ENCODE data around the gene HSPB6.

DNA sequence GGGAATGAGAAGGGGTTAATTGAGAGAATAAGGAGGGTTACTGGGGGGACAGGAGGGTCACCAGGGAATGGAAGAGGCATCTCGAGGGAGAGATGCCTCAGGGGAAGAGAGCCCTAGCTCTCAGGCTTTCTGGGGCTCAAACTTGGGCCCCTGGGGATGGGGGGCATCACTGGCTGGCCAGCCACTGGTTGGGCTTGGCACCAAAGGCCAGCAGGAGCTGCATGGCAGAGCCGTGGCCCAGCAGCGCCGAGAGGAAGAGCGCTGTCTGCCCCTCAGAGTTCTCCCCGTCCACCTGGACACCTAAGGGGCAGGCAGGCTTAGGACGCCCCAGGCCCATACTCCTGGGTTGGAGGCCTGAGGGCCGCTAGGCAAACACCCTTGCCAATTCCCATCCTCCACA, 36.1 kb upstream of the HSPB6 start:
- TF ChIP-seq, protein P1, sequence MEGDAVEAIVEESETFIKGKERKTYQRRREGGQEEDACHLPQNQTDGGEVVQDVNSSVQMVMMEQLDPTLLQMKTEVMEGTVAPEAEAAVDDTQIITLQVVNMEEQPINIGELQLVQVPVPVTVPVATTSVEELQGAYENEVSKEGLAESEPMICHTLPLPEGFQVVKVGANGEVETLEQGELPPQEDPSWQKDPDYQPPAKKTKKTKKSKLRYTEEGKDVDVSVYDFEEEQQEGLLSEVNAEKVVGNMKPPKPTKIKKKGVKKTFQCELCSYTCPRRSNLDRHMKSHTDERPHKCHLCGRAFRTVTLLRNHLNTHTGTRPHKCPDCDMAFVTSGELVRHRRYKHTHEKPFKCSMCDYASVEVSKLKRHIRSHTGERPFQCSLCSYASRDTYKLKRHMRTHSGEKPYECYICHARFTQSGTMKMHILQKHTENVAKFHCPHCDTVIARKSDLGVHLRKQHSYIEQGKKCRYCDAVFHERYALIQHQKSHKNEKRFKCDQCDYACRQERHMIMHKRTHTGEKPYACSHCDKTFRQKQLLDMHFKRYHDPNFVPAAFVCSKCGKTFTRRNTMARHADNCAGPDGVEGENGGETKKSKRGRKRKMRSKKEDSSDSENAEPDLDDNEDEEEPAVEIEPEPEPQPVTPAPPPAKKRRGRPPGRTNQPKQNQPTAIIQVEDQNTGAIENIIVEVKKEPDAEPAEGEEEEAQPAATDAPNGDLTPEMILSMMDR (conservative IDR thresholded peaks at IDR 0.05) = no peak
- TF ChIP-seq EZH2 (IDR thresholded peaks at IDR 0.05; ENCODE audit: low read depth) = no peak
